K562 (cell line): ENCODE measurements around the gene STX2. TPM values are rescaled to one million over a fixed set of nuclear protein-coding genes. Genes with fewer than 3 reads are reported as not detected.

Experiments used
- CREBBP ChIP-seq: IDR thresholded peaks from one replicate; pipeline ENCODE4 v1.6.1; 2012; ENCODE audit warnings: low read depth, mild to moderate bottlenecking, control low read depth, inconsistent platforms, low read length
- SMARCE1 ChIP-seq: fragments of 450-650 bp; IDR thresholded peaks from 2 replicates; pipeline ENCODE4 v1.7.1; 2016; ENCODE audit warnings: mild to moderate bottlenecking
- ZNF668 ChIP-seq: fragments of 250-450 bp; sonication (Bioruptor Pico); IDR thresholded peaks from 2 replicates; pipeline ENCODE4 v1.8.0; 2022; ENCODE audit warnings: mild to moderate bottlenecking, inconsistent platforms
- ZNF764 ChIP-seq: fragments of 250-450 bp; sonication (Bioruptor Pico); IDR thresholded peaks from 2 replicates; pipeline ENCODE4 v1.4.0; 2020; ENCODE audit warnings: low read depth, mild to moderate bottlenecking, moderate library complexity
- polyA plus RNA-seq, 8 experiments: library from polyadenylated mRNA; depleted of rRNA in 4 of 8; stranded (reverse) in 5 of 8; unstranded in 3 of 8; fragments of >200 nt; fragmentation: Nextera tagmentation in 2 of 8; fragmentation: Illumina TruSeq in 1 of 8; extraction: Ambion mirVana in 2 of 8; extraction: Trizol in 1 of 8; gene quantifications; 2 replicates each; pipeline versions ENCODE4 v1.2.1 to v1.2.3, GENCODE V29; 2011 to 2014; ENCODE audit warnings: inconsistent platforms in 1 of 8, missing spikeins in 1 of 8
- total RNA-seq, 7 experiments: library from RNA; depleted of rRNA in 6 of 7; stranded (reverse); fragments of >200 nt in 6 of 7; fragmentation: Illumina TruSeq in 2 of 7; extraction: Trizol in 2 of 7; gene quantifications; 2 replicates each; pipeline versions ENCODE4 v1.2.1 to v1.2.3, GENCODE V29; 2011 to 2021; ENCODE audit warnings: low replicate concordance in 1 of 7
- TF ChIP-seq, protein P1 (sequence below), 3 experiments: fragments of 200-800 bp in 1 of 3; fragments of 250-450 bp in 1 of 3; fragments of 450-650 bp in 1 of 3; sonication (Bioruptor Pico) in 1 of 3; sonication (Bioruptor generic) in 1 of 3; formaldehyde crosslinking in 1 of 3; IDR thresholded peaks; 2 replicates each; pipeline versions ENCODE4 v1.6.1 to v1.8.0; 2016 to 2022; ENCODE audit warnings: mild to moderate bottlenecking in 2 of 3, missing genetic modification characterization in 2 of 3, missing compliant biosample characterization in 1 of 3, moderate library complexity in 1 of 3
- TF ChIP-seq, protein P2 (sequence below): fragments of 450-650 bp; IDR thresholded peaks from 2 replicates; pipeline ENCODE4 v1.6.1; 2017; ENCODE audit warnings: antibody characterized with exemption, mild to moderate bottlenecking
- TF ChIP-seq, protein P3 (sequence below): sonication (generic); formaldehyde crosslinking; IDR thresholded peaks from 2 replicates; pipeline ENCODE4 v1.8.1; 2023; ENCODE audit warnings: missing genetic modification reagents, mild to moderate bottlenecking, borderline replicate concordance

The STX2 gene
- total and polyA plus RNA-seq, 9 of the 15 experiments (the other 6 are each of a cell fraction or from before 2014, with no cell fraction given), result 22.2 to 54.6 (median 30.8) TPM

DNA sequence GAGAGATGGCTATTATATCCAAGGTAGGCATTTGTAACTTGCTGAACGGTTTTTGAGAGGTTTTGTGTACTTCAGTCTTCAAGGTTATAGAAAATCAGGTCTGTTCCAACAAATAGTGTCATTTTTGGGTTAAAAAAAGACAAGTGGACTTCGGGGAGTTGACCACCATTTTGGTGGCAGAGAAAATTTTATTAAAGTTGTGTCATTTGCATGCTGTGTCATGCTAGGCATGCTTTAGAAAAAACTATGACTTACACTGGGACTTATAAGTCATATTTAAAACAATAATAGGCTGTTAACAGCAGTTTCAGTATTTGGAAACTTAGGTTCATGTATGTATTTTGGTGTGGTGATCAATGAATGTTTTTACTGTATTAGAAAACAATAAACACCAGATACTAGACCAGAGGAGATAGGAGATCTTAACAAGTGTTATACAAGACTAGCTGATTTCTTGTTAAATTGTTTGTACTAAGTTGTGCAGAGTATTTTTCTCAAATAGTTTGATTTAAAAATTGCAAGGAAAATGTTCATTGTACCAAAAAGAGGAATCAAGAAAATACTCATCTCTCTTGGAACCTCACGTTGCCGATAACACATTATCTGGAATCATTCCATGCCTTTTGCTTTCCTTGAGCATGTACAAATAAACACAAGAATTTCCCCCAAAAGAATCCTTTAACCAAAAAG is 34.2 kb upstream of the STX2 start (continued):
- TF ChIP-seq, protein P1, sequence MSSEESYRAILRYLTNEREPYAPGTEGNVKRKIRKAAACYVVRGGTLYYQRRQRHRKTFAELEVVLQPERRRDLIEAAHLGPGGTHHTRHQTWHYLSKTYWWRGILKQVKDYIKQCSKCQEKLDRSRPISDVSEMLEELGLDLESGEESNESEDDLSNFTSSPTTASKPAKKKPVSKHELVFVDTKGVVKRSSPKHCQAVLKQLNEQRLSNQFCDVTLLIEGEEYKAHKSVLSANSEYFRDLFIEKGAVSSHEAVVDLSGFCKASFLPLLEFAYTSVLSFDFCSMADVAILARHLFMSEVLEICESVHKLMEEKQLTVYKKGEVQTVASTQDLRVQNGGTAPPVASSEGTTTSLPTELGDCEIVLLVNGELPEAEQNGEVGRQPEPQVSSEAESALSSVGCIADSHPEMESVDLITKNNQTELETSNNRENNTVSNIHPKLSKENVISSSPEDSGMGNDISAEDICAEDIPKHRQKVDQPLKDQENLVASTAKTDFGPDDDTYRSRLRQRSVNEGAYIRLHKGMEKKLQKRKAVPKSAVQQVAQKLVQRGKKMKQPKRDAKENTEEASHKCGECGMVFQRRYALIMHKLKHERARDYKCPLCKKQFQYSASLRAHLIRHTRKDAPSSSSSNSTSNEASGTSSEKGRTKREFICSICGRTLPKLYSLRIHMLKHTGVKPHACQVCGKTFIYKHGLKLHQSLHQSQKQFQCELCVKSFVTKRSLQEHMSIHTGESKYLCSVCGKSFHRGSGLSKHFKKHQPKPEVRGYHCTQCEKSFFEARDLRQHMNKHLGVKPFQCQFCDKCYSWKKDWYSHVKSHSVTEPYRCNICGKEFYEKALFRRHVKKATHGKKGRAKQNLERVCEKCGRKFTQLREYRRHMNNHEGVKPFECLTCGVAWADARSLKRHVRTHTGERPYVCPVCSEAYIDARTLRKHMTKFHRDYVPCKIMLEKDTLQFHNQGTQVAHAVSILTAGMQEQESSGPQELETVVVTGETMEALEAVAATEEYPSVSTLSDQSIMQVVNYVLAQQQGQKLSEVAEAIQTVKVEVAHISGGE (CRISPR knock-in tag; IDR thresholded peaks at IDR 0.05), result no peak
- TF ChIP-seq CREBBP (no peak), ZNF764 (CRISPR knock-in tag) (no peak), SMARCE1 (no peak), ZNF668 (CRISPR knock-in tag) (no peak)
- TF ChIP-seq, protein P2, sequence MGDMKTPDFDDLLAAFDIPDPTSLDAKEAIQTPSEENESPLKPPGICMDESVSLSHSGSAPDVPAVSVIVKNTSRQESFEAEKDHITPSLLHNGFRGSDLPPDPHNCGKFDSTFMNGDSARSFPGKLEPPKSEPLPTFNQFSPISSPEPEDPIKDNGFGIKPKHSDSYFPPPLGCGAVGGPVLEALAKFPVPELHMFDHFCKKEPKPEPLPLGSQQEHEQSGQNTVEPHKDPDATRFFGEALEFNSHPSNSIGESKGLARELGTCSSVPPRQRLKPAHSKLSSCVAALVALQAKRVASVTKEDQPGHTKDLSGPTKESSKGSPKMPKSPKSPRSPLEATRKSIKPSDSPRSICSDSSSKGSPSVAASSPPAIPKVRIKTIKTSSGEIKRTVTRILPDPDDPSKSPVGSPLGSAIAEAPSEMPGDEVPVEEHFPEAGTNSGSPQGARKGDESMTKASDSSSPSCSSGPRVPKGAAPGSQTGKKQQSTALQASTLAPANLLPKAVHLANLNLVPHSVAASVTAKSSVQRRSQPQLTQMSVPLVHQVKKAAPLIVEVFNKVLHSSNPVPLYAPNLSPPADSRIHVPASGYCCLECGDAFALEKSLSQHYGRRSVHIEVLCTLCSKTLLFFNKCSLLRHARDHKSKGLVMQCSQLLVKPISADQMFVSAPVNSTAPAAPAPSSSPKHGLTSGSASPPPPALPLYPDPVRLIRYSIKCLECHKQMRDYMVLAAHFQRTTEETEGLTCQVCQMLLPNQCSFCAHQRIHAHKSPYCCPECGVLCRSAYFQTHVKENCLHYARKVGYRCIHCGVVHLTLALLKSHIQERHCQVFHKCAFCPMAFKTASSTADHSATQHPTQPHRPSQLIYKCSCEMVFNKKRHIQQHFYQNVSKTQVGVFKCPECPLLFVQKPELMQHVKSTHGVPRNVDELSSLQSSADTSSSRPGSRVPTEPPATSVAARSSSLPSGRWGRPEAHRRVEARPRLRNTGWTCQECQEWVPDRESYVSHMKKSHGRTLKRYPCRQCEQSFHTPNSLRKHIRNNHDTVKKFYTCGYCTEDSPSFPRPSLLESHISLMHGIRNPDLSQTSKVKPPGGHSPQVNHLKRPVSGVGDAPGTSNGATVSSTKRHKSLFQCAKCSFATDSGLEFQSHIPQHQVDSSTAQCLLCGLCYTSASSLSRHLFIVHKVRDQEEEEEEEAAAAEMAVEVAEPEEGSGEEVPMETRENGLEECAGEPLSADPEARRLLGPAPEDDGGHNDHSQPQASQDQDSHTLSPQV, result peak; percentile 19; the same call in 1 of the 2 replicates
- TF ChIP-seq, protein P3, sequence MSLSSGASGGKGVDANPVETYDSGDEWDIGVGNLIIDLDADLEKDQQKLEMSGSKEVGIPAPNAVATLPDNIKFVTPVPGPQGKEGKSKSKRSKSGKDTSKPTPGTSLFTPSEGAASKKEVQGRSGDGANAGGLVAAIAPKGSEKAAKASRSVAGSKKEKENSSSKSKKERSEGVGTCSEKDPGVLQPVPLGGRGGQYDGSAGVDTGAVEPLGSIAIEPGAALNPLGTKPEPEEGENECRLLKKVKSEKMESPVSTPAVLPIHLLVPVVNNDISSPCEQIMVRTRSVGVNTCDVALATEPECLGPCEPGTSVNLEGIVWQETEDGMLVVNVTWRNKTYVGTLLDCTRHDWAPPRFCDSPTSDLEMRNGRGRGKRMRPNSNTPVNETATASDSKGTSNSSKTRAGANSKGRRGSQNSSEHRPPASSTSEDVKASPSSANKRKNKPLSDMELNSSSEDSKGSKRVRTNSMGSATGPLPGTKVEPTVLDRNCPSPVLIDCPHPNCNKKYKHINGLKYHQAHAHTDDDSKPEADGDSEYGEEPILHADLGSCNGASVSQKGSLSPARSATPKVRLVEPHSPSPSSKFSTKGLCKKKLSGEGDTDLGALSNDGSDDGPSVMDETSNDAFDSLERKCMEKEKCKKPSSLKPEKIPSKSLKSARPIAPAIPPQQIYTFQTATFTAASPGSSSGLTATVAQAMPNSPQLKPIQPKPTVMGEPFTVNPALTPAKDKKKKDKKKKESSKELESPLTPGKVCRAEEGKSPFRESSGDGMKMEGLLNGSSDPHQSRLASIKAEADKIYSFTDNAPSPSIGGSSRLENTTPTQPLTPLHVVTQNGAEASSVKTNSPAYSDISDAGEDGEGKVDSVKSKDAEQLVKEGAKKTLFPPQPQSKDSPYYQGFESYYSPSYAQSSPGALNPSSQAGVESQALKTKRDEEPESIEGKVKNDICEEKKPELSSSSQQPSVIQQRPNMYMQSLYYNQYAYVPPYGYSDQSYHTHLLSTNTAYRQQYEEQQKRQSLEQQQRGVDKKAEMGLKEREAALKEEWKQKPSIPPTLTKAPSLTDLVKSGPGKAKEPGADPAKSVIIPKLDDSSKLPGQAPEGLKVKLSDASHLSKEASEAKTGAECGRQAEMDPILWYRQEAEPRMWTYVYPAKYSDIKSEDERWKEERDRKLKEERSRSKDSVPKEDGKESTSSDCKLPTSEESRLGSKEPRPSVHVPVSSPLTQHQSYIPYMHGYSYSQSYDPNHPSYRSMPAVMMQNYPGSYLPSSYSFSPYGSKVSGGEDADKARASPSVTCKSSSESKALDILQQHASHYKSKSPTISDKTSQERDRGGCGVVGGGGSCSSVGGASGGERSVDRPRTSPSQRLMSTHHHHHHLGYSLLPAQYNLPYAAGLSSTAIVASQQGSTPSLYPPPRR (CRISPR knock-in tag), result no peak
